ENCODE results near the gene TMEM43. TPM values are rescaled to one million over a fixed set of nuclear protein-coding genes. Genes with fewer than 3 reads are reported as not detected.
"Not testable (repeated sequence)": the region's sequence is repeated elsewhere in the genome, so short reads cannot be mapped to it uniquely, and the experiment has no call there.

Gene TMEM43
- polyA plus RNA-seq, 3 donors: 23.1 to 57.9 (median 37.5) TPM

- WGBS, 3 donors: 94 to 95% (median 94%) methylated on average over 11 of the region's 11 CpGs
- H3K27ac ChIP-seq (ENCODE audit: low read depth, low read length): no peak overlapping the region
Measured at GRCh38 chr3:14120111-14120920, 4.5 kb upstream of the TMEM43 start.

GRCh38 chr3:14120921-14121448 lies 3.9 kb upstream of the TMEM43 start:
- 94 to 99% (median 97%) methylated on average over 2 of the region's 2 CpGs for WGBS, 3 donors
- not testable (repeated sequence) for H3K27ac ChIP-seq (ENCODE audit: low read depth, low read length)

- no peak overlapping the region for H3K27ac ChIP-seq (ENCODE audit: low read depth, low read length)
- 89 to 92% (median 89%) methylated on average over 5 of the region's 5 CpGs for WGBS, 3 donors
Measured at GRCh38 chr3:14121859-14122258, 3.0 kb upstream of the TMEM43 start.

GRCh38 chr3:14122301-14122700 lies 2.6 kb upstream of the TMEM43 start:
- 86 to 92% (median 86%) methylated on average over 3 of the region's 3 CpGs for WGBS, 3 donors
- H3K27ac ChIP-seq (ENCODE audit: low read depth, low read length): no peak overlapping the region

- WGBS, 3 donors: 54 to 55% (median 55%) methylated on average over 15 of the region's 15 CpGs
- H3K27ac ChIP-seq (ENCODE audit: low read depth, low read length): no peak overlapping the region
Measured at GRCh38 chr3:14123308-14124222, 1.3 kb upstream of the TMEM43 start.

- H3K27ac ChIP-seq (ENCODE audit: low read depth, low read length): no peak overlapping the region
Measured at GRCh38 chr3:14124223-14124614, 633 bp upstream of the TMEM43 start.

GRCh38 chr3:14125193-14126016 lies 553 bp downstream of the TMEM43 start:
- WGBS, 3 donors: 0% methylated on average over 44 of the region's 44 CpGs
- peak overlapping the region; percentile 89 for H3K27ac ChIP-seq (ENCODE audit: low read depth, low read length)

More at GRCh38 chr3:14124223-14124614, 633 bp upstream of the TMEM43 start:
- WGBS, 3 donors: 0 to 1% (median 0%) methylated on average over 35 to 37 of the region's 37 CpGs

GRCh38 chr3:14126017-14126886 lies 1.4 kb downstream of the TMEM43 start:
- WGBS, 3 donors: 53 to 58% (median 55%) methylated on average over 11 of the region's 11 CpGs
- H3K27ac ChIP-seq (ENCODE audit: low read depth, low read length): no peak overlapping the region

- no peak overlapping the region for H3K27ac ChIP-seq (ENCODE audit: low read depth, low read length)
- 73 to 79% (median 78%) methylated on average over 5 of the region's 5 CpGs for WGBS, 3 donors
Measured at GRCh38 chr3:14126887-14127505, 2.1 kb downstream of the TMEM43 start.

GRCh38 chr3:14127516-14128161 lies 2.8 kb downstream of the TMEM43 start:
- 89 to 91% (median 90%) methylated on average over 12 of the region's 12 CpGs for WGBS, 3 donors
- H3K27ac ChIP-seq (ENCODE audit: low read depth, low read length): no peak overlapping the region

GRCh38 chr3:14128724-14129123 lies 3.9 kb downstream of the TMEM43 start:
- no peak overlapping the region for H3K27ac ChIP-seq (ENCODE audit: low read depth, low read length)
- WGBS, 3 donors: 98% methylated on average over 5 of the region's 5 CpGs

GRCh38 chr3:14129296-14129695 lies 4.4 kb downstream of the TMEM43 start:
- H3K27ac ChIP-seq (ENCODE audit: low read depth, low read length): no peak overlapping the region
- 96 to 97% (median 97%) methylated on average over 6 of the region's 6 CpGs for WGBS, 3 donors

- H3K27ac ChIP-seq (ENCODE audit: low read depth, low read length): no peak overlapping the region
- 90 to 96% (median 95%) methylated on average over 4 of the region's 4 CpGs for WGBS, 3 donors
Measured at GRCh38 chr3:14130230-14130629, 5.4 kb downstream of the TMEM43 start.

GRCh38 chr3:14130707-14131106 lies 5.9 kb downstream of the TMEM43 start:
- H3K27ac ChIP-seq (ENCODE audit: low read depth, low read length): no peak overlapping the region
- WGBS, 3 donors: 95 to 97% (median 96%) methylated on average over 12 of the region's 12 CpGs

GRCh38 chr3:14131134-14131533 lies 6.3 kb downstream of the TMEM43 start:
- H3K27ac ChIP-seq (ENCODE audit: low read depth, low read length): no peak overlapping the region
- 82 to 88% (median 82%) methylated on average over 5 of the region's 5 CpGs for WGBS, 3 donors

- 95 to 96% (median 95%) methylated on average over 8 of the region's 8 CpGs for WGBS, 3 donors
Measured at GRCh38 chr3:14132120-14132519, 7.3 kb downstream of the TMEM43 start.

More at GRCh38 chr3:14132120-14132519, 7.3 kb downstream of the TMEM43 start:
- no peak overlapping the region for H3K27ac ChIP-seq (ENCODE audit: low read depth, low read length)

Measured in adipose tissue (tissue), 3 donors.